ENCODE data around the gene FOXL3.
"Not testable (repeated sequence)": the region's sequence is repeated elsewhere in the genome, so short reads cannot be mapped to it uniquely, and the experiment has no call there.

The FOXL3 gene
- long read RNA-seq, donor 1 = 0 reads
- long read RNA-seq, donor 2 = 0 reads
- long read RNA-seq, donor 3 = 0 reads
- long read RNA-seq, donor 4 = 0 reads
- long read RNA-seq, donor 5 = 0 reads
- long read RNA-seq, donor 6 = 0 reads
- long read RNA-seq, donor 7 = 0 reads
- long read RNA-seq, donor 8 = 0 reads

DNA sequence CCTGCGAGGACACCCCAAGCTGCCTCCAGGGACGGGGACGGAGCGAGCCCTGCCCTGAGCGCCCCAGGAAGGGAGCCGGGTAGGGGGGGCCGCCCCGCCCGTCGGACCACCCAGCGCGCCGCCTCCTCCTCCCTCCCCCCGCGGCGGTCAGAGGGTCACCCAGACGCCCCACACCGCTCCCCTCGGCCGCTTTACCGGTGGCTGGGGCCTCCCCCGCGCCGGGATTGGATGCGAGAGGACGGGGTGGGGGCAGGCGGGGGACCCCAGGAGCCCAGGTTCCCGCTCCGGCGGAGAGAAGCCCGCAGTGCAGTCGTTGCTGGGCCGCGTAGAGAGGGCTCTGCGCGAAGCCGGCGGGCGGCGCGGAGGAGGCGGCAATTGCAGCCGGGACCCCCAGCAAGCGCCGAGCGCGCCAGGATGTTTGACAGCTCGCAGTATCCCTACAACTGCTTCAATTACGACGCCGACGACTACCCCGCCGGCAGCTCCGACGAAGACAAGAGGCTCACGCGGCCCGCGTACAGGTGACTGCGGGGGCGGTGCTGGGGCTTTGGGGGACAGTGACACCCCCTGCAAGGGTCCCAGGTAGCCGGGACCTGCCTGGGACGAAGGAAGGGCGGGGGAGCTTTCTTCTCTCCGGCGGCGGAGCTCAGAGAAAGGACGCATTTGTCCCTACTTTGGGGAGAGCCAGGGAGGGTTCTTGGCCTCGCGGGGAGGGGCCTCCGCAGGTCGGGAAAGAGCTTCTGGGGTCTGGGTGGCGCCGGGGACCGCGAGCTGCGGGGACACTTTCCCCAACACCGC is at the start of gene FOXL3:
Gene FOXL3 (plus strand): TSS at position 415 of the 798 bp plus-strand sequence. CDS start 0 bp downstream, at position 415.
- no peak for DNase-seq

DNA sequence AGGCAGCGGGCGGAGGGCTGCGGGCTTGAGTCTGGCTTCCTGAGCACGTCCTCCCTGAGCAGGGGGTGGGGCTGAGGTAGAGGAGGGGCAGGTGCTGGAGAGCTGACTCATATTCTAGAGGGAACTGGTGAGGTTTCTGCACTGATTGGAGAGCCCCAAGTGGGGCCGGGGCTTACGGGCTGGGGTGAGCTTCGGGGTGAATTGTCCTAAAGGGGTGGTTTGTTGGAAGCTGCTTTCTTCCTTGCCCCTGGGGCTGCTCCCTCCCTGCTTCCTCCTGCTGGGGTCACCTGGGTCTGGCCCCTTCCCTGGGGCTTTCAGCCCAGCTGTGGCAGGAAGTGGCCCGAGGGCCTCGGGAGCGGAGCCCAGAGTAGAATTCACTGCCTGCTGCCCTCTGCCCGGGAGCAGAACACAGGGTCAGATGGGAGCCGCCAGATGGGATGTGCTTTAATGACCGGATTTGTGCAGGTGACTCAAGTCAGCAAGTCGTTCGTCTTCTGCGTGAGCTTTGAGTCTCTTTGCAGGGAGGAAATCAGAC is 49.0 kb upstream of the FOXL3 start:
- no peak for DNase-seq

GRCh38 chr7:241513-241912 is 48.5 kb upstream of the FOXL3 start:
- DNase-seq = no peak

DNA sequence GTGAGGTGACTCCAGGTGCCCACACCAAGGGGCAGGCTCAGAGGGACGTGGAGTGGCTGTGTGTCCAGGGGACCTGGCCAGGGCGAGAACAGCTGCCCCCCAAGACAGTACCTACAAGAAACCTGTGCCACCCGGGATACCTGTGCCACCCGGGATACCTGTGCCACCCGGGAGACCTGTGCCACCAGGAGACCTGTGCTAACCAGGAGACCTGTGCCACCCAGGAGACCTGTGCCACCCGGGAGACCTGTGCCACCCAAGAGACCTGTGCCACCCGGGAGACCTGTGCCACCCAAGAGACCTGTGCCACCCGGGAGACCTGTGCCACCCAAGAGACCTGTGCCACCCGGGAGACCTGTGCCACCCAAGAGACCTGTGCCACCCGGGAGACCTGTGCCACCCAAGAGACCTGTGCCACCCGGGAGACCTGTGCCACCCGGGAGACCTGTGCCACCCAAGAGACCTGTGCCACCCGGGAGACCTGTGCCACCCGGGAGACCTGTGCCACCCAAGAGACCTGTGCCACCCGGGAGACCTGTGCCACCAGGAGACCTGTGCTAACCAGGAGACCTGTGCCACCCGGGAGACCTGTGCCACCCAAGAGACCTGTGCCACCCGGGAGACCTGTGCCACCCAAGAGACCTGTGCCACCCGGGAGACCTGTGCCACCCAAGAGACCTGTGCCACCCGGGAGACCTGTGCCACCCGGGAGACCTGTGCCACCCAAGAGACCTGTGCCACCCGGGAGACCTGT is 47.0 kb upstream of the FOXL3 start:
- not testable (repeated sequence) for DNase-seq

- not testable (repeated sequence) for DNase-seq
These were observed 46.4 kb upstream of the FOXL3 start for GRCh38 chr7:243580-243978.

GRCh38 chr7:244974-245373 is 45.0 kb upstream of the FOXL3 start:
- no peak for DNase-seq

DNA sequence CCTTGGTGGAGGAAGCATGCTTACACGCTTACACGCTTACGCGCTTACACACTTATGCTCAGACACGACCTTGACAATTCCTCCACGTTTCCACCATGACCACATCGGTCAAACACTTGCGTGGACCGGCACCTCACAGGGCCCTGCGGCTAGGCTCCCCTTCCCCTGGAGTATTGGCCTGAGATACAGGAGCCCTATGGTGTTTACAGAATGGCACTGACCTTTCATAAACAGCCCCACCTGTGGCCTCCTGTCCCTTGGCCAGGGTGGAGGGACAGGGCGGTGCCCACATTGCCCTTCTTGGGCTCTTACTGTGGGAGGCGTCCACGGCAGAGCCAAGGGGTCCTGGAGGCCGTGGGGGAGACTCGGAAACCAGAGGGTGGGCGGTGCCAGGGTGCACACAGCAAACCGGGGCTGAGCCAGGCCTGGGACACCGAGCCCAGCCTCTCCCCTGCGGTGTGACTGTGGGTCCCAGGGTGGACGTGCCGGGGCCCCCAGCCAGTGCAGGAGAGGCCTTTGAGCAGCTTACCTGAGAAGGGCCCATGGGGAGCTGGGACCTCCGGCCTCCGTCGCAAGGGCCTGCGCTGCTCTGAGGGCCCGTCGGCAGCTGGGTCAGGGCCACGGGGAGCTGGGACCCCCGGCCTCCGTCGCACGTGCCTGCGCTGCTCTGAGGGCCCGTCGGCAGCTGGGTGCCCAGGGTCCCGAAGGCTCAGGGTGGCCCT is 44.2 kb upstream of the FOXL3 start:
- DNase-seq = no peak

DNA sequence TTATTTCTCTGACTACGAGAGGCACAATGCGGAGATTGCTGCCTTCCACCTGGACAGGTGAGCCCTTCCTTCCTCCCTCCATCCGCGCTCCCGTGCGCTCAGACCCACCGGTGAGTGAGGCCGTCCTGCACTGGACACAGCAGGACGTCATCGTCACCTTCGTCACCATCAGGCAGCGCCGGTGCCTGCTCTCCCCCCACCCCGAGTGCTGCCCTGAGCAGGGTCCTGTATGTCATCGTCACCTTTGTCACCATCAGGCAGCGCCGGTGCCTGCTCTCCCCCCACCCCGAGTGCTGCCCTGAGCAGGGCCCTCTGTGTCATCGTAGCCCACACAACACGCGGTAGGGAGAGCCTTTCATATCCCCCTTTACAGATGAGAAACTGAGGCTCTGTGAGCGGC is 43.5 kb upstream of the FOXL3 start:
- DNase-seq = no peak

GRCh38 chr7:247181-247580 is 42.8 kb upstream of the FOXL3 start:
- DNase-seq = no peak

DNA sequence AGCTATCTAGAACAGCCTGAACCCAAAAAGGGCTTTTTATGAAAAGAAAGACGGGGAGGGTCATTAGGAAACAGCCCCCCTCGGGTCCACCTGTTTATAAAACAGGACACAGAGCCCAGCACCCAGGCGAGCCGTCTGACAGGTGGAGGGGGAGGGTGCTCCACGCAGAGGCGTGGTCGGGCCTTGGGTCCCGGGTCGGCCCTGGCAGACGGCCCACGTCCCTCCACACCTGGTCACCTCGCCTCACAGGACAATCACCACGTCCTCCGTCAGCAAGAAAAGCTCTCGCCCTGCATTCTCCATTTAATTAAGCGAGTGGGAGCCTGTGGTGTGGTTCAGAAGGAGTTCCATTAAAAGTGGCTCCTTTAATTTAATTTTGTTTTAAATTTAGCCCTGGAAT is 42.3 kb upstream of the FOXL3 start:
- DNase-seq = no peak

DNA sequence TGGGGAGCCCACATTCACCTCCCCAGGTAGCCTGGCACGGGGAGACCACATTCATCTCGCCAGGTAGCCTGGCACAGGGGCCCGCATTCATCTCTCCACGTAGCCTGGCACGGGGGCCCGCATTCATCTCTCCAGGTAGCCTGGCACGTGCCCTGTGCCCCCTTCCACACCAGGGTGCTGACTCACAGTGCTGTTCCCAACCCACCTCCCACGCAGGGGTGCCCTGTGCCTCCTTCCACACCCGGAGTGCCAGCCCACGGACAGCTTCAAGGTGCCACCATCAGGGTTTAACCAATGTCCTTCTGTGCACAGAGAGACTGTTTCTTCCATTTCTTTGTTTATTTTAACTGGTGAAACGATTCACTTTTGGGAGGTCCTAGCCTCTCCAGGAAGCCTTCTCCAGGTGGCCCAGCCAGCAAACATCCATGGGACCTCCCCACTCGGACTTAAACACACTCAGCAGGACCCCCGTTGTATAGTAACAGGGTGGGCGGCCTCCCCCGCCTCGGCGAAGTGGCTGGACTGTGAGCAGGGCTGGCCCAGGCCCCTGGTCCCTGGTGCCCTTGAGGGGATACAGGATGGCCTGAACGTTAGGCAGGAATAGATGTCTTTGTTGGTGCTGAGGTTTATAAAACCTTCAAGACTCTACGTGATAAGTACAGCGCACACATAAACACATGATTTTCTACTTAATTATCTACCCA is 41.1 kb upstream of the FOXL3 start:
- DNase-seq = no peak

- no peak for DNase-seq
These were observed 40.0 kb upstream of the FOXL3 start for GRCh38 chr7:249989-250388.

GRCh38 chr7:250523-250922 is 39.4 kb upstream of the FOXL3 start:
- DNase-seq = no peak

- DNase-seq = no peak
These were observed 39.0 kb upstream of the FOXL3 start for GRCh38 chr7:251005-251404.

- DNase-seq = no peak
These were observed 38.4 kb upstream of the FOXL3 start for GRCh38 chr7:251446-252175.

- DNase-seq = no peak
These were observed 37.6 kb upstream of the FOXL3 start for GRCh38 chr7:252216-252965.

- DNase-seq = no peak
These were observed 37.0 kb upstream of the FOXL3 start for GRCh38 chr7:252981-253380.

DNA sequence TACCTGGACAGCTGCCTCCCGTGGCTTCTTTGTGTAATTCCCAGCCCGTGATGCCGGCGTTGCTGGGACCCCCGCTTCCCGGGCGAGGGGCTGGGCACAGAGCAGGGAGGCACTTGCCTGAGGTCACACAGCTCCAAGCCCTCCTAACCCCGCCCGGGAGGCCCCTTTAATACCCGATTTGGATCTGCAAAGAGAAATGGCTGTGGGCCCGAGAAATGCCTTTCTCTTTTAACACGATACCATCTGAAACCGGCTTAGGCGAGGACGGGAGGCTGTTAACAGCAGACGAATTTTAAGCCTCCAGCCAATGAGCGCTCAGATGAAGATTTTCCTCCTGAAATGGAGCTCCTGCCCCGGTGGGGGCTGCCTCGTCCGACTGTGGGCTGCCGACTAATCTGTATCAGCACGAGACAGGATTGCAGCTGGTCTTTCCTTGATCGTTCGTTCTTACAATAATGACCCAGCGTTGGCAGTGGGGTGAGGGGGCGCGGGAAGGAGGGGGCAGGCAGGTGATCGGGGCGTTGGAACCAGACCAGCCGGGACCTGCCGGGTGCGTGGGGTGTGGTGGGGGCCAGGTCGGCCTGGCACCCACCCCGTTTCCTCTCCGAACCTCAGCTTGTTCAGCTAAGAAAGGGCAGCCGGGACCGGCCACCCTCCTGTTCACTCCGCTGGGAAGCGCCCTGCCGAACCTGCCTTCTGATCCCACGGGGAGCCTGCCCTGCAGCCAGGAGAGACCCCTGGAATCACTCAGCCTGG is 36.2 kb upstream of the FOXL3 start:
- DNase-seq = no peak

DNA sequence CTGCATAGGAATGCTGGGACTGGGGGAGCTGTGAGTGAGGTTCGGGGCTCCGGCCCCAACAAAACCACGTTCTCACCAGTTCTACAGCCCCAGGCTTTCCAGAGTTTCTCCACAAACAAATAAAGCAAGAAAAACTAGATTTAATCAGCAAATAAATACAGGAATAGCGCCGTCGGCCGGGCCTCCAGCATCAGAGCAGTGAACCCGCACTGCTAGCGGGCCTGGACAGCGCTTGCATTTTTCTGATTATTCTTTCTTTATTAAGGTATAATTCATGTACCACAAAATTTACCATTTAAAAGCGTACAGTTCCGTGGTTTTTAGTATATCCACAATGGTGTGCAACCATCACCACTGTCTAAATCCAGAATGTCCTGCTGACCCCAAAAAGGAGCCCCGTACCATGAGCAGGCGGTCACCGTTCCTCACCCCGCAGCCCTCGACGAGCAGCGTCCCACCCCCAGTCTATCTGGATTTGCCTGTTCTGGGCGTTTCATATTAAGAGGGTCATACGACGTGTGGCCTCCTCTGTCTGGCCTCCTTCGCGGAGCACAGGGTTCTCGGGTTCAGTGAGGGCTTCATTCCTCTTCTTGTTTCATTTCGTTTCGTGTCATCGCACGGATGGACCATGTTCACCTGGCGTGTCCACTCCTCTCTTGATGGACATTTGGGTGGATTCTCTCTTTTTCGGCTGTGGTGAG is 35.5 kb upstream of the FOXL3 start:
- DNase-seq = no peak
